Anterior cingulate cortex (tissue), 58 donors: Measurements from ENCODE around the gene CDK5.
"Not testable (repeated sequence)": the region's sequence is repeated elsewhere in the genome, so short reads cannot be mapped to it uniquely, and the experiment has no call there.

Experiments
- DNase-seq, 58 donors: peaks; one replicate each; lab custom pipeline; 2025; lab: John Stamatoyannopoulos, UW

The CDK5 gene

DNA sequence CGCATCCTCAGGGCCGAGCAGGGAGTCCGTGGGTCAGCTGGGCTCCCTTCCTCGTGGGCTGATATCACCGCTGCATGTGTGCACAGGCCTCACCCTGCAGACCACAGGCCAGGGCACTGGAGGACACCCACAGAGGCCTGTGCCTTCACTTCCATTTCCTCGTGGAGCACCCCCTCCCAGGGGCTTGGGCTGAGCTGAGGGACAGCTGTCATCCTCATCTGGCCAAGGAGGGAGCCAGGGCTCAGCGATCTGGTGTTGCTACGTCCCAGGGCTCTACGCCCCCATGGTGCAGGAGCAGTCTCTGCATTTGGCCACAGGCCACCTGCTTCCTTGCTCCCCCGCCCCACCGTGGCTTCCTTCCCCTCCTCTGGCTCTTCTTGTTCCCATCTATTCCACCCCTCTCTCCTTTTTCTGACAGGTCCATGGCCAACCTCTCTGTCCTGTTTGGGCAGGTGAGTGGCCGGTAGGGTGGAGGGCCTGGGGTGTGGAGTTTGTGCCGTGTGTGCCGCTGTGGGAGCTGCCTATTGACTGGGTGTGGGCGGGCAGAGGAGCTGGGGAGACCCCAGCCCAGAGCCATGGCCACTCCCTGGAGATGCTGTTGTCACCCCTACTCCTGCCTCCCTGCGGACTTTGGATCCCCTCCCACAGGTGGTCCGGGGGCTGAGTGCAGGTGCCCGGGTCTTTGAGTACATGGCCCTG is 17.7 kb downstream of the CDK5 start:
- no peak for DNase-seq

DNA sequence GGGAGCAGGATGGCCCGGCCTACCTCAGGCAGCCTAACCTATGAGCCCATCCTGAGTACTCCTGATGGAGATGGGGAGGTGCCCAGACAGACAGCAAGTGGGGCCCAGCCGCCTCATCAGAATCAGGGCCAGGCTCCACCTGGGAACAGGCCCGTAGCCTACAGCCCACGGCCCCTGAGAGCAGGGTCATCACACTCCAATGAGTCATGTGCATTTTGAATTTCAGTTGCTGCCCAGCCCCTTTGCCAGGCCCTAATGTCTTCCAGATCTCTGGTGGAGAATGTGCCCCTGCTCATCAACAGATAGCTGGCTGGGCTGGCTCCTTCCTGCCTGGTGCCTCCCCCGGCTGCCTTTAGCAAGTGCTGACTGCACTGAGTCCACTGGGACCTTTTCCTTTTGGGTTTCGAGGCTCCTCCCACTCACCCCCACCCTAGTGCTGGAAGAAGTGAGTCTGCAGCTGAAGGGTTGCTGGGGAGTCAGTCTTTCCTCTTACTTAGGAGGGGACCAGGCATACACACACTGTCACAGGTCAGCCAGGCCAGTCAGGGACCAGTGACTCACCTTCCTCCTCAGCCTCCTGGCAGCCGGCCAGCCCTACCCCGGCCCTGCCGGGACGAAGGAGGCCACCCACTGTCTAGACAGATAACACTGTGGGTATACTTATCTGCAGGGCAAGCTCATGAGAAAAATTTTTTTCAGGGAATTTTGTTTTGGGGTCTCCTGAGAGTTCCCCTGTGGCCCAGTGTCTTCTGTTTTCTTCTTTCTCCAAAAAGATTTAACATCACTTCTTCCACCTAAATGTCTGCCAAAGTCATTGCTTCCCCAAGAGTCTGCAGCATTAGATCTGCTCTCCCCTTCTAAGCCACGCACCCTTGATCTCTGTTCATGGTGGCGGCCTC is 18.5 kb downstream of the CDK5 start:
- peak in 2 of 58 donors; percentile 25 to 36 for DNase-seq

- no peak for DNase-seq
Measured at GRCh38 chr7:151035902-151036301, 21.8 kb downstream of the CDK5 start.

DNA sequence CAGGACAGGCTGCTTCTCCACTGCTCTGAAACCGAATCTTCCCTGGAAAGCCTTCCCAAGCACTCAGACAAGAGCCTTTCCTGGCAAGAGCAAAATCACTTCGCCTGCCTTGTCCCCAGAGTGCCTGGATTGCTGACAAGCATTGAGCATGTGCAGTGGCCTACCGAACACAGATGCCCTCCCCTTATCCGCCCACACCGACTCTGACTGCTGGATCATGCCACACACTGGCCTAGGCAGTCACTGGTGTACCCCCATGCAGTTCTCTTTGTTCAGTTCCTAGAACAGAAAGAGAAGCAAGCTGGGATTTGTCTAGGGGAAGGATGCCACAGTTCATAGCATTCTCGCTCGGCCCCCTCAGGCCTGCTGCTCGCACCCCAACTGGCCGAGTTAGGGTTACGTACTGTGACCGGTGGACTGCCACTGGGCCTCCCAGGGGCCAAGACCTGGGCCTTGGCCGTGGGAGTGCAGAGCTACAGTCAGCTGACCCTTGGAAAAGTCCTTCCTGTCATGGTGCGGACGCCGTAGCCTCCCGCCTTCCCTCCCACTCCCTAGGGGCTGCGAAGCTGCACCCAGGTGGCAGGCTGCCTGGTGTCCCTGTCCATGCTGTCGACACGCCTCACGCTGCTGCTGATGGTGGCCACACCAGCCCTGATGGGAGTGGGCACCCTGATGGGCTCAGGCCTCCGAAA is 22.5 kb downstream of the CDK5 start:
- DNase-seq: peak in 4 of 58 donors; percentile 18 to 39 (median 20)

- no peak for DNase-seq
Measured at GRCh38 chr7:151034312-151035025, 23.2 kb downstream of the CDK5 start.

DNA sequence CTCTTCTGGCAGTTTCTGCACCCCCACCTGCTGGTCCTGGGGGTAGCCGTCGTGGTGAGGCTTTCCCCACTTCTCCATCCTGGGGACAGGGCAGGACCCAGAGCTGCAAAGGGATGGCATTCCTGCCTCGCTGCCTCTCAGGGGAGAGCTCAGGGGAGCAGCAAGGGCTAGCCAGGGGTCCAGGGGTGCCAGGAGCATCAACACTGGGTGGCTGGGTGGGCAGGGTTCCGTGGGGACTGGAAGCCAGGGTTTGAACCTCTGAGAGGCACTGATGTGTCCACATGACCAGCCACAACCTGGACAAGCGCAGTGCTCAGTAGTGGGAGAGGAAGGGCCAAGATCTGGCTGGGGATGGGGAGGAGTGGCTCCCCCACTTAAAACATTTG is 23.8 kb downstream of the CDK5 start:
- DNase-seq: no peak

GRCh38 chr7:151032936-151033863 is 24.5 kb downstream of the CDK5 start:
- no peak for DNase-seq

- no peak for DNase-seq
Measured at GRCh38 chr7:151031011-151031410, 26.7 kb downstream of the CDK5 start.

- DNase-seq: no peak
Measured at GRCh38 chr7:151028948-151029501, 28.7 kb downstream of the CDK5 start.

DNA sequence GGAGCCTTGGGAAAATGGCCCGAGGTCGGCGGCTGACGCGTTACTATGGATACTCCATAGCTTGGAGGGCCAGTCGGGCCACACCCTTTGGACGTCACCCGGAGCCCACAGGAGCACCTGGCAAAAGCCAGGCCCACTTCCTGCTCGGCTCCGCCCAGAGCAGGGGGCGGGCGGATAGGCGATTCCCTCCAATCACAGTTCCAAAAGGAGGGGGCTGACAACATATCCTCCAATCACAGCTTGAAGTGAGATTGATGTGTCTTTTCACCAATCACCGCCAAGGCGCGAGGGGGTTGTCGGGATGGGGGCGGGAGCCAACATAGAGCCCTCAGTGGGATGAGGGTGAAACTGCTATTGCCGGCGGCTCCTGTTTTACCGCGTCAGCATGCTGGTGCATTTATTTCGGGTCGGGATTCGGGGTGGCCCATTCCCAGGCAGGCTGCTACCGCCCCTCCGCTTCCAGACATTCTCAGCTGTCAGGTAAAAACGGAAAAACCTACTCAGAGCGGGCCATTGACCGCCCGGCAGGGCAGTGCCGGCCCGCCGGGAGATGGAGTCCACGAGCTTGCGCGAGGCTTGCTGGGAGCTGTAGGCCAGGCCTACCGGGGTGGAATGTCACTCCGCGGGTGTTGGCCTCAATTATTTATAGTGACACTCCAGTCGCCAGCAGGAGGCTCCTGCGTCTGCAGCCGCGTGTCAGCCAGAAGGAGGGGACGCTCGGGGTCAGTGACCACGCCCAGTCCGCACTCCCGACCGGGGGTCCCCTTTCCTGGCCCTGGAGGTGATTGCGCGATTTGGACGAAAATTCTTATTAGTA is 29.4 kb downstream of the CDK5 start, which contains the start of gene ABCB8:
Gene ABCB8 (plus strand): TSS at position 320 of the 817 bp plus-strand sequence. CDS start 66 bp downstream, at position 386.
- DNase-seq: peak; percentile 84 to 99 (median 96)

GRCh38 chr7:151027728-151028130 is 30.0 kb downstream of the CDK5 start:
- DNase-seq: not testable (repeated sequence)

GRCh38 chr7:151026771-151027727 is 30.6 kb downstream of the CDK5 start:
- DNase-seq: not testable (repeated sequence)

GRCh38 chr7:151025924-151026671 is 31.6 kb downstream of the CDK5 start:
- no peak for DNase-seq

DNA sequence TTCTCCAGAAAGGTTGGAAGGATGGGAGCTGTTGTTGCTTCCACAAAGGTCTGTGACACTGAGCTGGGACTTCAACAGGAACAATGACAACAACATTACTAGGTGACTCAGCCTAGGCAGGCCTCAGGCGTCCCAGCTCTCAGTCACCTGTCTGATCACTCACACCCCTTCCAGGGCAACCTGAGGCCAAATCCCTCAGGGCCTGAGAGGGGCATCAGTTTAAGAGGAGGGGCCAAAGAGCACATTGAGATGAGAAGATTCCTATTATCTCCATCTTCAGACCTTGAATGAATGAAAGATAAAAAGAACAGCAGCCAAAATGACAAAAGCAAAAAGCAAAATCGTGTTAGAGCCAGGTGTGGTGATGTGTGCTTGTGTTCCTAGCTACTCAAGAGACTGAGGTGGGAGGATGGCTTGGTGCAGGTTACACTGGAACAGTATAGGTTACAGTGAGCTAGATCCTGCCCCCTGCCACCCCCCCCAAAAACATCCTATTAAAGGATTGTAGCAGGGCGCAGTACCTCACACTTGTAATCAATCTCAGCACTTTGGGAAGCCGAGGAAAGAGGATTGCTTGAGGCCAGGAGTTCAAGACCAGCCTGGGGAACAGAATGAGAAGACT is 33.2 kb downstream of the CDK5 start, which contains the start of gene ATG9B:
Gene ATG9B (minus strand): TSS at position 60 of the 622 bp plus-strand sequence. CDS start 71 bp downstream, outside the sequence.
- DNase-seq: no peak

DNA sequence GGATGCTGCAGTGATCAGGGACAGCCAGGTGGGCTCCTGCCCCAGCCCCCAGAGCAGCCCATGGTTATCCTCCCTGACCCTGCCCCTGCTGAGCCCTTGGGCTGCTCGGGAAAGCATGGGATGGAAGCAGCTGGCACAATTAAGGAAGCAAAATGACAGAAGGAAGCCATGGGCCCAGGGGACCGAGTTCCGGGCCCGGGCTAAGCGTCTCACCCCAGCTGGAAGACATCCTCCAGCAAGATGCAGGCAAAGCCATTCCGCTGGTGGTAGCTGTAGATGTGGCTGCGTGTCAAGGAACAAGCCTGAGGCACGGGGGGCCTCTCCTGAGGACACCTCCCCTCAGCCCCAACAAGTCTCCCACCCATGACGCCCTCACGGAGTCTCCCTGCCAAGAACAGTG is 34.5 kb downstream of the CDK5 start:
- no peak for DNase-seq
